Fibroblast of pulmonary artery (primary cell): ENCODE measurements around the gene LIPA.

Source experiments
- DNase-seq: peaks from one replicate; pipeline ENCODE4 v3.0.0-alpha.2; 2010; ENCODE audit warnings: low read depth
- H3K4me3 ChIP-seq: replicated peaks from 2 replicates; pipeline ENCODE4 v1.5.1; 2011; ENCODE audit warnings: low read depth, mild to moderate bottlenecking, control low read depth, low read length, moderate library complexity
- TF ChIP-seq, protein P1 (sequence below): IDR thresholded peaks from 2 replicates; pipeline ENCODE4 v1.5.1; 2011; ENCODE audit warnings: mild to moderate bottlenecking, control low read depth, low read length, inconsistent platforms; ENCODE audit errors: missing control alignments

Gene LIPA

GRCh38 chr10:89251409-89252224, at the start of gene LIPA:
LIPA (minus strand) TSS chr10:89251775; CDS start chr10:89247648, 4,127 bp downstream.
- TF ChIP-seq, protein P1, sequence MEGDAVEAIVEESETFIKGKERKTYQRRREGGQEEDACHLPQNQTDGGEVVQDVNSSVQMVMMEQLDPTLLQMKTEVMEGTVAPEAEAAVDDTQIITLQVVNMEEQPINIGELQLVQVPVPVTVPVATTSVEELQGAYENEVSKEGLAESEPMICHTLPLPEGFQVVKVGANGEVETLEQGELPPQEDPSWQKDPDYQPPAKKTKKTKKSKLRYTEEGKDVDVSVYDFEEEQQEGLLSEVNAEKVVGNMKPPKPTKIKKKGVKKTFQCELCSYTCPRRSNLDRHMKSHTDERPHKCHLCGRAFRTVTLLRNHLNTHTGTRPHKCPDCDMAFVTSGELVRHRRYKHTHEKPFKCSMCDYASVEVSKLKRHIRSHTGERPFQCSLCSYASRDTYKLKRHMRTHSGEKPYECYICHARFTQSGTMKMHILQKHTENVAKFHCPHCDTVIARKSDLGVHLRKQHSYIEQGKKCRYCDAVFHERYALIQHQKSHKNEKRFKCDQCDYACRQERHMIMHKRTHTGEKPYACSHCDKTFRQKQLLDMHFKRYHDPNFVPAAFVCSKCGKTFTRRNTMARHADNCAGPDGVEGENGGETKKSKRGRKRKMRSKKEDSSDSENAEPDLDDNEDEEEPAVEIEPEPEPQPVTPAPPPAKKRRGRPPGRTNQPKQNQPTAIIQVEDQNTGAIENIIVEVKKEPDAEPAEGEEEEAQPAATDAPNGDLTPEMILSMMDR, result no peak
- peak within 1 kb of the TSS; percentile 96 for H3K4me3 ChIP-seq
- peak; percentile 98 for DNase-seq

- TF ChIP-seq, protein P1, result no peak
- peak overlapping the region; percentile 55 for H3K4me3 ChIP-seq
- DNase-seq, result peak; percentile 66
Observed at GRCh38 chr10:89301232-89301631, 49.7 kb upstream of the LIPA start.

- DNase-seq, result no peak
- TF ChIP-seq, protein P1, result no peak
- no peak overlapping the region for H3K4me3 ChIP-seq
Observed at GRCh38 chr10:89299031-89299430, 47.5 kb upstream of the LIPA start.

DNA sequence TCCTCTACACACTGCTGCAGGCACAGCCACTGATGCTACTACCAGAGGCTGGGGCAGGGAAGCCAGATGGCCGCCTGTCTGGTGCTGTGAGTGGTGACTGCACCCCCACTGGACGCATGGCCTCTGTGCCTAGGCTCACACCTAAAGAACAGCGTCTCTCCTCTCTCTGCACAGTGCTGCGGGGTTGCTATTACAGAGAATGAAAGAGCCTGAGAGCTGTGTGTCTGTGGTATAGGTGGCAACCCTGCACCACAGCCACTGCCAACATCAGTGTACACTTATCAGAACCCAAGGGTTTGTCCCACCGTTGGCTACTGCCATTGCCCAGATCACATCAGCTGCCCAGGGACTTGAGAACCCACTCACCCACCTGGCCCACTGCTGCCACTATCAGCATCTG, 46.2 kb upstream of the LIPA start:
- TF ChIP-seq, protein P1, result no peak
- H3K4me3 ChIP-seq, result no peak overlapping the region
- no peak for DNase-seq

GRCh38 chr10:89297356-89297755, 45.8 kb upstream of the LIPA start:
- TF ChIP-seq, protein P1, result no peak

GRCh38 chr10:89296220-89296648, 44.7 kb upstream of the LIPA start:
- TF ChIP-seq, protein P1, result no peak
- DNase-seq, result peak; percentile 63
- H3K4me3 ChIP-seq, result no peak overlapping the region

More at GRCh38 chr10:89297356-89297755, 45.8 kb upstream of the LIPA start:
- no peak for DNase-seq
- H3K4me3 ChIP-seq, result no peak overlapping the region

- DNase-seq, result peak; percentile 72
- TF ChIP-seq, protein P1, result no peak
- H3K4me3 ChIP-seq, result no peak overlapping the region
Observed at GRCh38 chr10:89295597-89295996, 44.0 kb upstream of the LIPA start.
